Brain microvascular endothelial cell (primary cell): ENCODE results near the gene UBE2E2.

Experiments used
- DNase-seq: peaks from one replicate; pipeline ENCODE4 v3.0.0-alpha.2; 2020
- H3K27ac ChIP-seq: fragments of 250-450 bp; sonication (Bioruptor Pico); 2 replicates; pipeline ENCODE4 v1.5.1; 2020; ENCODE audit warnings: mild to moderate bottlenecking, moderate library complexity
- H3K27me3 ChIP-seq: fragments of 250-450 bp; sonication (Bioruptor Pico); replicated peaks from 2 replicates; pipeline ENCODE4 v1.5.1; 2020; ENCODE audit warnings: mild to moderate bottlenecking
- H3K36me3 ChIP-seq: fragments of 250-450 bp; sonication (Bioruptor Pico); replicated peaks from 2 replicates; pipeline ENCODE4 v1.5.1; 2020; ENCODE audit warnings: mild to moderate bottlenecking
- H3K4me3 ChIP-seq: 2 replicates; pipeline ENCODE4 v1.5.1; 2011; ENCODE audit warnings: low read depth, mild to moderate bottlenecking, control low read depth, low read length, moderate library complexity
- CTCF ChIP-seq: IDR thresholded peaks from 2 replicates; pipeline ENCODE4 v1.5.1; 2011; ENCODE audit warnings: low read depth, mild to moderate bottlenecking, moderate library complexity, low read length, control low read depth, inconsistent platforms; ENCODE audit errors: missing control alignments
- in situ Hi-C: cut with HindIII; loops from 2 replicates; pipeline ENCODE4 v1.10.0; 2017; ENCODE audit warnings: low sequenced_read_pairs, low pct_ligation_motif_present

Gene UBE2E2

DNA sequence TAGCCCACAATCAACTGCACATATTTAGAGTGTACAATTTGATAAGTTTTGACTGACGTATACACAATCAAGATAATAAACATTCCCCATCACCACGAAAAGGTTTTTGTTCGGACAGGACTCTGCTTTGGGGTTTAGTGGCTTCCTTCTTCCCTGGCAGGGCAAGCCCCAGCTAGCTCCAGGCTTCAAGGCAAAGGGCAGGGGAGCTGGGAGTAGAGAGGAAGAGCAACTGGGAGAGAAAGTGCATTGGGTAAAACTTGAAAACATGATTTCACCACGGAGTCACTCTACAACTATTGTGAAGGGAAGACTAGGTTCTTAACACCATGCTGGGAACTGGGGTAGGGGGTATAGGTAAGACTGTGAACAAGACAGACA is 417.5 kb downstream of the UBE2E2 start:
- Histone ChIP-seq H3K4me3 (no peak overlapping the region), H3K27me3 (no peaks in the 10 kb centered on the region), H3K27ac (no peak overlapping the region), H3K36me3 (no peaks in the 10 kb centered on the region)
- no peak for TF ChIP-seq CTCF
- no peak for DNase-seq
- in situ Hi-C loops = no loop called here

- Histone ChIP-seq H3K36me3 (no peaks in the 10 kb centered on the region), H3K27me3 (no peaks in the 10 kb centered on the region), H3K4me3 (no peak overlapping the region), H3K27ac (no peak overlapping the region)
- no peak for TF ChIP-seq CTCF
- DNase-seq = no peak
- in situ Hi-C loops = no loop called here
Observed at GRCh38 chr3:23623844-23624243, 420.7 kb downstream of the UBE2E2 start.

- TF ChIP-seq CTCF = no peak
- H3K4me3 ChIP-seq = no peak overlapping the region
- in situ Hi-C loops = no loop called here
- no peaks in the 10 kb centered on the region for H3K36me3 ChIP-seq
- H3K27me3 ChIP-seq = no peaks in the 10 kb centered on the region
- no peak for DNase-seq
- no peak overlapping the region for H3K27ac ChIP-seq
Observed at GRCh38 chr3:23624305-23624704, 421.2 kb downstream of the UBE2E2 start.

DNA sequence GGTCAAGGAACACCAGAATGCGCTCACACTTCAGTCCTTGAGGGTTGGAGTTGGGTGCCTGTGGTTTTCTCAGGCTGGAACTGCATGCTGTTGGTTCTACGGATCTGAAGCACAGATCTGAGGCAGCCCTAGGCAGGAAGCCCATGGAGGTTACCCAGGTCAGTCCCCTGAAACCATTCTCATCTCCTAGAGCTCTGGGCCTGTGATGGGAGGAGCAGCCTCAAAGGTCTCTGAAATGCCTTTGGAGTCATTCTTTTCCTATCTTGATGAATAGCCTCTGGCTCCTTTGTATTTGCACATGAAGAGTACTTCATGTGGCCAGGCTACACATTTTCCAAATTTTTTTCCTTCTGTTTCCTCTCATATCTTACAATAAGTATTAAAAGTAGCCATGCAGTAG is 423.3 kb downstream of the UBE2E2 start:
- Histone ChIP-seq H3K27ac (no peak overlapping the region), H3K4me3 (no peak overlapping the region), H3K27me3 (no peaks in the 10 kb centered on the region), H3K36me3 (no peaks in the 10 kb centered on the region)
- no peak for DNase-seq
- in situ Hi-C loops = no loop called here
- no peak for TF ChIP-seq CTCF

GRCh38 chr3:23629181-23629894 is 426.2 kb downstream of the UBE2E2 start:
- Histone ChIP-seq H3K4me3 (no peak overlapping the region), H3K36me3 (no peaks in the 10 kb centered on the region), H3K27me3 (no peaks in the 10 kb centered on the region), H3K27ac (no peak overlapping the region)
- no peak for TF ChIP-seq CTCF
- in situ Hi-C loops = no loop called here
- DNase-seq = peak; percentile 41

GRCh38 chr3:23633261-23633960 is 430.3 kb downstream of the UBE2E2 start:
- in situ Hi-C loops = no loop called here
- Histone ChIP-seq H3K27ac (no peak overlapping the region), H3K36me3 (no peaks in the 10 kb centered on the region), H3K27me3 (no peaks in the 10 kb centered on the region), H3K4me3 (no peak overlapping the region)
- no peak for DNase-seq
- TF ChIP-seq CTCF = no peak
